Lung microvascular endothelial cell (primary cell): ENCODE measurements around the gene MAMDC2. TPM values are rescaled to one million over a fixed set of nuclear protein-coding genes. Genes with fewer than 3 reads are reported as not detected.
"Not testable (repeated sequence)": the region's sequence is repeated elsewhere in the genome, so short reads cannot be mapped to it uniquely, and the experiment has no call there.

ENCODE experiments used
- DNase-seq, 2 donors: peaks; one replicate each; pipeline versions ENCODE4 v3.0.0 to v3.0.0-alpha.2; 2010; ENCODE audit warnings: low read depth in 2 of 2
- total RNA-seq: library from RNA; depleted of rRNA; stranded (reverse); fragments of >200 nt; gene quantifications from 2 replicates; pipeline ENCODE4 v1.2.1, GENCODE V29; 2014

MAMDC2 gene
- total RNA-seq, 1 donor from 2014 or later, result 0.79 TPM

GRCh38 chr9:70192707-70193106, 149.1 kb downstream of the MAMDC2 start:
- no peak for DNase-seq

- DNase-seq, result no peak
Measured at GRCh38 chr9:70195456-70195855, 151.8 kb downstream of the MAMDC2 start.

- no peak for DNase-seq
Measured at GRCh38 chr9:70197216-70198044, 153.8 kb downstream of the MAMDC2 start.

GRCh38 chr9:70204743-70205142, 161.1 kb downstream of the MAMDC2 start:
- not testable (repeated sequence) for DNase-seq

GRCh38 chr9:70205366-70206020, 161.8 kb downstream of the MAMDC2 start:
- DNase-seq, result no peak

- DNase-seq, result no peak
Measured at GRCh38 chr9:70217029-70217428, 173.4 kb downstream of the MAMDC2 start.

GRCh38 chr9:70218767-70219166, 175.1 kb downstream of the MAMDC2 start:
- no peak for DNase-seq

GRCh38 chr9:70220216-70220615, 176.6 kb downstream of the MAMDC2 start:
- no peak for DNase-seq

- no peak for DNase-seq
Measured at GRCh38 chr9:70222354-70222753, 178.7 kb downstream of the MAMDC2 start.

- no peak for DNase-seq
Measured at GRCh38 chr9:70228118-70228517, 184.5 kb downstream of the MAMDC2 start.

- no peak for DNase-seq
Measured at GRCh38 chr9:70228611-70229010, 185.0 kb downstream of the MAMDC2 start.

GRCh38 chr9:70229026-70229425, 185.4 kb downstream of the MAMDC2 start:
- no peak for DNase-seq

- peak; percentile 5 to 32 for DNase-seq
Measured at GRCh38 chr9:70229579-70229978, 185.9 kb downstream of the MAMDC2 start.

- DNase-seq, result no peak
Measured at GRCh38 chr9:70232476-70232875, 188.8 kb downstream of the MAMDC2 start.

- not testable (repeated sequence) for DNase-seq
Measured at GRCh38 chr9:70234208-70234607, 190.6 kb downstream of the MAMDC2 start.

GRCh38 chr9:70245952-70246351, 202.3 kb downstream of the MAMDC2 start:
- DNase-seq, result not testable (repeated sequence)

- no peak for DNase-seq
Measured at GRCh38 chr9:70250221-70250620, 206.6 kb downstream of the MAMDC2 start.

GRCh38 chr9:70255486-70255885, 211.8 kb downstream of the MAMDC2 start:
- DNase-seq, result no peak

GRCh38 chr9:70256123-70256551, 212.5 kb downstream of the MAMDC2 start:
- peak in 1 of 2 donors; percentile 54 for DNase-seq

GRCh38 chr9:70257502-70257901, 213.9 kb downstream of the MAMDC2 start:
- no peak for DNase-seq

- DNase-seq, result peak in 1 of 2 donors; percentile 45
Measured at GRCh38 chr9:70257991-70258691, 214.5 kb downstream of the MAMDC2 start.
